ENCODE measurements around the gene FBXO31. TPM values are rescaled to one million over a fixed set of nuclear protein-coding genes. Genes with fewer than 3 reads are reported as not detected.

FBXO31 gene
- total RNA-seq, 1 donor from 2014 or later: 93.3 TPM

- H3K27me3 ChIP-seq: no peaks in the 10 kb centered on the region
- intact Hi-C loops (cut with DNase I): no loop called here
- H3K27ac ChIP-seq: no peak overlapping the region
- DNase-seq (ENCODE audit: extremely low spot score in 2 of 2): no peak
- TF ChIP-seq POLR2AphosphoS5 (IDR thresholded peaks at IDR 0.05; ENCODE audit: insufficient read depth in 1 of 2, low read depth in 1 of 2): no peak
- no peak for TF ChIP-seq CTCF (IDR thresholded peaks at IDR 0.05)
- TF ChIP-seq POLR2A (IDR thresholded peaks at IDR 0.05): no peak
- H3K4me3 ChIP-seq: no peak overlapping the region
- H3K9me3 ChIP-seq: no peaks in the 10 kb centered on the region
- no peaks in the 10 kb centered on the region for H3K36me3 ChIP-seq
- H3K4me1 ChIP-seq: no peaks in the 10 kb centered on the region
Measured at GRCh38 chr16:87293990-87294389, 89.6 kb downstream of the FBXO31 start.

GRCh38 chr16:87291944-87292343, 91.6 kb downstream of the FBXO31 start:
- no peak for DNase-seq (ENCODE audit: extremely low spot score in 2 of 2)
- Histone ChIP-seq H3K27ac (no peak overlapping the region), H3K36me3 (no peaks in the 10 kb centered on the region), H3K4me1 (no peaks in the 10 kb centered on the region), H3K9me3 (no peaks in the 10 kb centered on the region), H3K4me3 (no peak overlapping the region), H3K27me3 (no peaks in the 10 kb centered on the region)
- intact Hi-C loops (cut with DNase I): no loop called here
- TF ChIP-seq POLR2A (IDR thresholded peaks at IDR 0.05) (no peak), POLR2AphosphoS5 (IDR thresholded peaks at IDR 0.05; ENCODE audit: insufficient read depth in 1 of 2, low read depth in 1 of 2) (no peak), CTCF (IDR thresholded peaks at IDR 0.05) (no peak)

GRCh38 chr16:87288753-87289362, 94.7 kb downstream of the FBXO31 start:
- no peak overlapping the region for H3K27ac ChIP-seq
- no peaks in the 10 kb centered on the region for H3K36me3 ChIP-seq
- no peaks in the 10 kb centered on the region for H3K27me3 ChIP-seq
- H3K4me3 ChIP-seq: no peak overlapping the region
- H3K4me1 ChIP-seq: no peaks in the 10 kb centered on the region
- intact Hi-C loops (cut with DNase I): no loop called here
- no peaks in the 10 kb centered on the region for H3K9me3 ChIP-seq
- DNase-seq (ENCODE audit: extremely low spot score in 2 of 2): no peak
- TF ChIP-seq POLR2A (IDR thresholded peaks at IDR 0.05) (no peak), POLR2AphosphoS5 (IDR thresholded peaks at IDR 0.05; ENCODE audit: insufficient read depth in 1 of 2, low read depth in 1 of 2) (no peak), CTCF (IDR thresholded peaks at IDR 0.05) (no peak)

- no peaks in the 10 kb centered on the region for H3K9me3 ChIP-seq
- no peaks in the 10 kb centered on the region for H3K4me1 ChIP-seq
- DNase-seq (ENCODE audit: extremely low spot score in 2 of 2): no peak
- intact Hi-C loops (cut with DNase I): no loop called here
- TF ChIP-seq POLR2A (IDR thresholded peaks at IDR 0.05): no peak
- no peak for TF ChIP-seq CTCF (IDR thresholded peaks at IDR 0.05)
- TF ChIP-seq POLR2AphosphoS5 (IDR thresholded peaks at IDR 0.05; ENCODE audit: insufficient read depth in 1 of 2, low read depth in 1 of 2): no peak
- no peaks in the 10 kb centered on the region for H3K27me3 ChIP-seq
- H3K36me3 ChIP-seq: no peaks in the 10 kb centered on the region
- no peak overlapping the region for H3K4me3 ChIP-seq
- no peak overlapping the region for H3K27ac ChIP-seq
Measured at GRCh38 chr16:87286839-87287626, 96.5 kb downstream of the FBXO31 start.

GRCh38 chr16:87284183-87284582, 99.4 kb downstream of the FBXO31 start:
- Histone ChIP-seq H3K27ac (no peak overlapping the region), H3K4me1 (no peaks in the 10 kb centered on the region), H3K27me3 (no peaks in the 10 kb centered on the region), H3K36me3 (no peaks in the 10 kb centered on the region), H3K4me3 (no peak overlapping the region), H3K9me3 (no peaks in the 10 kb centered on the region)
- DNase-seq (ENCODE audit: extremely low spot score in 2 of 2): no peak
- intact Hi-C loops (cut with DNase I): no loop called here
- TF ChIP-seq POLR2AphosphoS5 (IDR thresholded peaks at IDR 0.05; ENCODE audit: insufficient read depth in 1 of 2, low read depth in 1 of 2) (no peak), POLR2A (IDR thresholded peaks at IDR 0.05) (no peak), CTCF (IDR thresholded peaks at IDR 0.05) (no peak)
